Measurements from ENCODE around the gene GPX4.
"Not testable (repeated sequence)": the region's sequence is repeated elsewhere in the genome, so short reads cannot be mapped to it uniquely, and the experiment has no call there.

Gene GPX4

GRCh38 chr19:1128106-1128505, 24.3 kb downstream of the GPX4 start:
- Histone ChIP-seq H3K9me3 (ENCODE audit: control insufficient read depth, low read length) (no peaks in the 10 kb centered on the region), H3K9ac (no peak overlapping the region), H2AFZ (no peak overlapping the region), H3K4me3 (ENCODE audit: low read depth, low read length) (no peak overlapping the region), H3K36me3 (ENCODE audit: control insufficient read depth, insufficient read depth, low read length) (no peaks in the 10 kb centered on the region), H3K27me3 (ENCODE audit: control insufficient read depth, insufficient read depth, low read length) (no peaks in the 10 kb centered on the region), H3K79me2 (peaks cover 5% of the 10 kb centered on the region), H3K4me1 (no peaks in the 10 kb centered on the region), H3K27ac (no peak overlapping the region), H3K4me2 (ENCODE audit: low read length) (no peak overlapping the region)
- TF ChIP-seq CTCF (IDR thresholded peaks at IDR 0.05): no peak

GRCh38 chr19:1129084-1129483, 25.3 kb downstream of the GPX4 start:
- H3K27ac ChIP-seq; H3K9me3 ChIP-seq (ENCODE audit: control insufficient read depth, low read length); H3K27me3 ChIP-seq (ENCODE audit: control insufficient read depth, insufficient read depth, low read length); H3K4me3 ChIP-seq (ENCODE audit: low read depth, low read length); H2AFZ ChIP-seq; H3K79me2 ChIP-seq; H3K4me2 ChIP-seq (ENCODE audit: low read length); H3K4me1 ChIP-seq; H3K9ac ChIP-seq; H3K36me3 ChIP-seq (ENCODE audit: control insufficient read depth, insufficient read depth, low read length): not testable (repeated sequence)

- Histone ChIP-seq H3K27me3 (ENCODE audit: control insufficient read depth, insufficient read depth, low read length) (no peaks in the 10 kb centered on the region), H3K36me3 (ENCODE audit: control insufficient read depth, insufficient read depth, low read length) (no peaks in the 10 kb centered on the region), H3K4me3 (ENCODE audit: low read depth, low read length) (no peak overlapping the region), H3K9me3 (ENCODE audit: control insufficient read depth, low read length) (no peaks in the 10 kb centered on the region), H3K9ac (no peak overlapping the region), H3K79me2 (peaks cover 12% of the 10 kb centered on the region), H2AFZ (no peak overlapping the region), H3K4me1 (no peaks in the 10 kb centered on the region), H3K4me2 (ENCODE audit: low read length) (no peak overlapping the region), H3K27ac (no peak overlapping the region)
- no peak for TF ChIP-seq CTCF (IDR thresholded peaks at IDR 0.05)
These were observed 25.7 kb downstream of the GPX4 start for GRCh38 chr19:1129535-1129934.

GRCh38 chr19:1130771-1131717, 27.2 kb downstream of the GPX4 start:
- Histone ChIP-seq H3K36me3 (ENCODE audit: control insufficient read depth, insufficient read depth, low read length) (no peaks in the 10 kb centered on the region), H3K4me1 (no peaks in the 10 kb centered on the region), H3K4me3 (ENCODE audit: low read depth, low read length) (peak overlapping the region; percentile 22), H3K4me2 (ENCODE audit: low read length) (peak overlapping the region; percentile 47), H3K79me2 (peaks cover 15% of the 10 kb centered on the region), H3K27ac (peak overlapping the region; percentile 78), H2AFZ (no peak overlapping the region), H3K27me3 (ENCODE audit: control insufficient read depth, insufficient read depth, low read length) (no peaks in the 10 kb centered on the region), H3K9ac (no peak overlapping the region), H3K9me3 (ENCODE audit: control insufficient read depth, low read length) (no peaks in the 10 kb centered on the region)
- no peak for TF ChIP-seq CTCF (IDR thresholded peaks at IDR 0.05)

- H3K4me1 ChIP-seq: no peaks in the 10 kb centered on the region
- peaks cover 15% of the 10 kb centered on the region for H3K79me2 ChIP-seq
- H3K9ac ChIP-seq: no peak overlapping the region
- peak overlapping the region; percentile 78 for H3K27ac ChIP-seq
- H3K36me3 ChIP-seq (ENCODE audit: control insufficient read depth, insufficient read depth, low read length): no peaks in the 10 kb centered on the region
- no peaks in the 10 kb centered on the region for H3K27me3 ChIP-seq (ENCODE audit: control insufficient read depth, insufficient read depth, low read length)
- no peak for TF ChIP-seq CTCF (IDR thresholded peaks at IDR 0.05)
- no peak overlapping the region for H2AFZ ChIP-seq
- H3K9me3 ChIP-seq (ENCODE audit: control insufficient read depth, low read length): no peaks in the 10 kb centered on the region
- peak overlapping the region; percentile 47 for H3K4me2 ChIP-seq (ENCODE audit: low read length)
- peak overlapping the region; percentile 50 for H3K4me3 ChIP-seq (ENCODE audit: low read depth, low read length)
These were observed 28.1 kb downstream of the GPX4 start for GRCh38 chr19:1131718-1132551.
